HepG2 (cell line): ENCODE results near the gene SERHL2. TPM values are rescaled to one million over a fixed set of nuclear protein-coding genes. Genes with fewer than 3 reads are reported as not detected.

ENCODE experiments used
- ASH2L ChIP-seq: fragments of 300-600, 200-600 bp; sonication (generic); IDR thresholded peaks from 2 replicates; pipeline ENCODE4 v1.7.0; 2017; ENCODE audit warnings: low read depth, mild to moderate bottlenecking, moderate library complexity, mixed read lengths, low read length; ENCODE audit not compliant: insufficient read length
- FOXA1 ChIP-seq, 2 experiments: fragments of 450-650 bp in 1 of 2; sonication (generic) in 1 of 2; formaldehyde crosslinking in 1 of 2; IDR thresholded peaks; 2 replicates each; pipeline versions ENCODE4 v1.4.0 to v1.6.1; 2016 to 2020; ENCODE audit warnings: missing genetic modification reagents in 1 of 2
- HOXA5 ChIP-seq: sonication (generic); formaldehyde crosslinking; IDR thresholded peaks from 2 replicates; pipeline ENCODE4 v1.4.0; 2020; ENCODE audit warnings: missing genetic modification reagents
- KAT8 ChIP-seq: IDR thresholded peaks from 2 replicates; pipeline ENCODE4 v1.6.1; 2016; ENCODE audit warnings: missing genetic modification reagents, missing compliant biosample characterization
- RAD21 ChIP-seq: fragments of 450-650 bp; formaldehyde crosslinking; IDR thresholded peaks from 2 replicates; pipeline ENCODE4 v1.5.0; 2020; ENCODE audit warnings: mild to moderate bottlenecking
- RXRB ChIP-seq: IDR thresholded peaks from 2 replicates; pipeline ENCODE4 v1.6.1; 2016; ENCODE audit warnings: borderline replicate concordance, missing genetic modification reagents, missing compliant biosample characterization
- TBX2 ChIP-seq: sonication (generic); formaldehyde crosslinking; IDR thresholded peaks from 2 replicates; pipeline ENCODE4 v1.5.0; 2020; ENCODE audit warnings: missing genetic modification reagents, mild to moderate bottlenecking, borderline replicate concordance
- TMF1 ChIP-seq: sonication (generic); formaldehyde crosslinking; IDR thresholded peaks from 2 replicates; pipeline ENCODE4 v1.8.1; 2022; ENCODE audit warnings: low read depth, missing genetic modification reagents
- ZFP91 ChIP-seq: sonication (generic); formaldehyde crosslinking; IDR thresholded peaks from 2 replicates; pipeline ENCODE4 v1.9.0; 2022; ENCODE audit warnings: missing genetic modification reagents, mild to moderate bottlenecking, borderline replicate concordance
- ZNF543 ChIP-seq: sonication (generic); formaldehyde crosslinking; IDR thresholded peaks from 2 replicates; pipeline ENCODE4 v1.4.0; 2020; ENCODE audit warnings: mild to moderate bottlenecking, missing genetic modification reagents
- polyA plus RNA-seq, 8 experiments: library from polyadenylated mRNA; depleted of rRNA in 3 of 8; stranded (reverse) in 7 of 8; unstranded in 1 of 8; fragments of >200 nt; fragmentation: Illumina TruSeq in 4 of 8; extraction: Trizol in 4 of 8; gene quantifications; 2 replicates each; pipeline versions ENCODE4 v1.2.1 to v1.2.3, GENCODE V29; 2011 to 2016; ENCODE audit warnings: low read depth in 4 of 8, missing spikeins in 1 of 8, mixed read lengths in 1 of 8; ENCODE audit not compliant: insufficient read depth in 1 of 8
- total RNA-seq, 5 experiments: library from RNA; depleted of rRNA; stranded (reverse); fragments of >200 nt; fragmentation: Illumina TruSeq; extraction: Trizol; gene quantifications; 2 replicates each; pipeline ENCODE4 v1.2.3, GENCODE V29; 2016; ENCODE audit warnings: low read depth in 1 of 5
- TF ChIP-seq, protein P1 (sequence below): sonication (generic); formaldehyde crosslinking; IDR thresholded peaks from 2 replicates; pipeline ENCODE4 v1.5.0; 2020; ENCODE audit warnings: mild to moderate bottlenecking, missing genetic modification reagents, borderline replicate concordance
- TF ChIP-seq, protein P2 (sequence below): sonication (generic); formaldehyde crosslinking; IDR thresholded peaks from 2 replicates; pipeline ENCODE4 v1.5.0; 2020; ENCODE audit warnings: missing genetic modification reagents
- TF ChIP-seq, protein P3 (sequence below): sonication (generic); formaldehyde crosslinking; IDR thresholded peaks from 2 replicates; pipeline ENCODE4 v1.8.0; 2022; ENCODE audit warnings: mild to moderate bottlenecking, missing genetic modification reagents, moderate library complexity
- TF ChIP-seq, protein P4 (sequence below): sonication (generic); formaldehyde crosslinking; IDR thresholded peaks from 2 replicates; pipeline ENCODE4 v1.9.0; 2021; ENCODE audit warnings: missing genetic modification reagents, borderline replicate concordance
- TF ChIP-seq, protein P5 (sequence below): sonication (generic); formaldehyde crosslinking; IDR thresholded peaks from 2 replicates; pipeline ENCODE4 v1.5.1; 2020; ENCODE audit warnings: missing genetic modification reagents, mild to moderate bottlenecking, borderline replicate concordance

The SERHL2 gene
- total and polyA plus RNA-seq, 2 of the 13 experiments (the other 11 are each of a cell fraction or from before 2014, with no cell fraction given): 1.0 to 1.8 TPM

- TF ChIP-seq, protein P1, sequence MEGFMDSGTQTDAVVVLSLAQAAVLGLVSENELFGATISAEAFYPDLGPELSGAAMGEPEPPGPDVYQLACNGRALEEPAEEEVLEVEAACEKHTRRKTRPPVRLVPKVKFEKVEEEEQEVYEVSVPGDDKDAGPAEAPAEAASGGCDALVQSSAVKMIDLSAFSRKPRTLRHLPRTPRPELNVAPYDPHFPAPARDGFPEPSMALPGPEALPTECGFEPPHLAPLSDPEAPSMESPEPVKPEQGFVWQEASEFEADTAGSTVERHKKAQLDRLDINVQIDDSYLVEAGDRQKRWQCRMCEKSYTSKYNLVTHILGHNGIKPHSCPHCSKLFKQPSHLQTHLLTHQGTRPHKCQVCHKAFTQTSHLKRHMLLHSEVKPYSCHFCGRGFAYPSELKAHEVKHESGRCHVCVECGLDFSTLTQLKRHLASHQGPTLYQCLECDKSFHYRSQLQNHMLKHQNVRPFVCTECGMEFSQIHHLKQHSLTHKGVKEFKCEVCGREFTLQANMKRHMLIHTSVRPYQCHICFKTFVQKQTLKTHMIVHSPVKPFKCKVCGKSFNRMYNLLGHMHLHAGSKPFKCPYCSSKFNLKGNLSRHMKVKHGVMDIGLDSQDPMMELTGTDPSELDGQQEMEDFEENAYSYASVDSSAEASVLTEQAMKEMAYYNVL (CRISPR knock-in tag): no peak; the same call in 1 of the 2 replicates
- TF ChIP-seq RAD21 (peak; percentile 70), ASH2L (no peak), TMF1 (peak; percentile 85), HOXA5 (CRISPR knock-in tag) (peak; percentile 87), ZNF543 (CRISPR knock-in tag) (peak; percentile 93), KAT8 (CRISPR knock-in tag) (peak; percentile 85; the same call in 1 of the 2 replicates), TBX2 (CRISPR knock-in tag) (peak; percentile 73), RXRB (CRISPR knock-in tag) (peak; percentile 87; the same call in 1 of the 2 replicates), FOXA1 (IDR thresholded peaks at IDR 0.05) (no peak), FOXA1 (CRISPR knock-in tag; IDR thresholded peaks at IDR 0.05) (peak; percentile 67), ZFP91 (CRISPR knock-in tag) (peak; percentile 61; the same call in 1 of the 2 replicates)
- TF ChIP-seq, protein P2, sequence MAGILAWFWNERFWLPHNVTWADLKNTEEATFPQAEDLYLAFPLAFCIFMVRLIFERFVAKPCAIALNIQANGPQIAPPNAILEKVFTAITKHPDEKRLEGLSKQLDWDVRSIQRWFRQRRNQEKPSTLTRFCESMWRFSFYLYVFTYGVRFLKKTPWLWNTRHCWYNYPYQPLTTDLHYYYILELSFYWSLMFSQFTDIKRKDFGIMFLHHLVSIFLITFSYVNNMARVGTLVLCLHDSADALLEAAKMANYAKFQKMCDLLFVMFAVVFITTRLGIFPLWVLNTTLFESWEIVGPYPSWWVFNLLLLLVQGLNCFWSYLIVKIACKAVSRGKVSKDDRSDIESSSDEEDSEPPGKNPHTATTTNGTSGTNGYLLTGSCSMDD: no peak
- TF ChIP-seq, protein P3, sequence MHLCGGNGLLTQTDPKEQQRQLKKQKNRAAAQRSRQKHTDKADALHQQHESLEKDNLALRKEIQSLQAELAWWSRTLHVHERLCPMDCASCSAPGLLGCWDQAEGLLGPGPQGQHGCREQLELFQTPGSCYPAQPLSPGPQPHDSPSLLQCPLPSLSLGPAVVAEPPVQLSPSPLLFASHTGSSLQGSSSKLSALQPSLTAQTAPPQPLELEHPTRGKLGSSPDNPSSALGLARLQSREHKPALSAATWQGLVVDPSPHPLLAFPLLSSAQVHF: peak; percentile 84; the same call in 1 of the 2 replicates
- TF ChIP-seq, protein P4, sequence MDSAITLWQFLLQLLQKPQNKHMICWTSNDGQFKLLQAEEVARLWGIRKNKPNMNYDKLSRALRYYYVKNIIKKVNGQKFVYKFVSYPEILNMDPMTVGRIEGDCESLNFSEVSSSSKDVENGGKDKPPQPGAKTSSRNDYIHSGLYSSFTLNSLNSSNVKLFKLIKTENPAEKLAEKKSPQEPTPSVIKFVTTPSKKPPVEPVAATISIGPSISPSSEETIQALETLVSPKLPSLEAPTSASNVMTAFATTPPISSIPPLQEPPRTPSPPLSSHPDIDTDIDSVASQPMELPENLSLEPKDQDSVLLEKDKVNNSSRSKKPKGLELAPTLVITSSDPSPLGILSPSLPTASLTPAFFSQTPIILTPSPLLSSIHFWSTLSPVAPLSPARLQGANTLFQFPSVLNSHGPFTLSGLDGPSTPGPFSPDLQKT (CRISPR knock-in tag): no peak
- TF ChIP-seq, protein P5, sequence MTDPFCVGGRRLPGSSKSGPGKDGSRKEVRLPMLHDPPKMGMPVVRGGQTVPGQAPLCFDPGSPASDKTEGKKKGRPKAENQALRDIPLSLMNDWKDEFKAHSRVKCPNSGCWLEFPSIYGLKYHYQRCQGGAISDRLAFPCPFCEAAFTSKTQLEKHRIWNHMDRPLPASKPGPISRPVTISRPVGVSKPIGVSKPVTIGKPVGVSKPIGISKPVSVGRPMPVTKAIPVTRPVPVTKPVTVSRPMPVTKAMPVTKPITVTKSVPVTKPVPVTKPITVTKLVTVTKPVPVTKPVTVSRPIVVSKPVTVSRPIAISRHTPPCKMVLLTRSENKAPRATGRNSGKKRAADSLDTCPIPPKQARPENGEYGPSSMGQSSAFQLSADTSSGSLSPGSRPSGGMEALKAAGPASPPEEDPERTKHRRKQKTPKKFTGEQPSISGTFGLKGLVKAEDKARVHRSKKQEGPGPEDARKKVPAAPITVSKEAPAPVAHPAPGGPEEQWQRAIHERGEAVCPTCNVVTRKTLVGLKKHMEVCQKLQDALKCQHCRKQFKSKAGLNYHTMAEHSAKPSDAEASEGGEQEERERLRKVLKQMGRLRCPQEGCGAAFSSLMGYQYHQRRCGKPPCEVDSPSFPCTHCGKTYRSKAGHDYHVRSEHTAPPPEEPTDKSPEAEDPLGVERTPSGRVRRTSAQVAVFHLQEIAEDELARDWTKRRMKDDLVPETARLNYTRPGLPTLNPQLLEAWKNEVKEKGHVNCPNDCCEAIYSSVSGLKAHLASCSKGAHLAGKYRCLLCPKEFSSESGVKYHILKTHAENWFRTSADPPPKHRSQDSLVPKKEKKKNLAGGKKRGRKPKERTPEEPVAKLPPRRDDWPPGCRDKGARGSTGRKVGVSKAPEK (CRISPR knock-in tag): peak; percentile 75; the same call in 1 of the 2 replicates
Measured at GRCh38 chr22:42615092-42615859, 61.5 kb downstream of the SERHL2 start (continued).
